HEK293T (cell line): ENCODE results near the gene NPIPB6.

Experiments
- ARNT ChIP-seq: fragments of 450-650 bp; IDR thresholded peaks from 2 replicates; pipeline ENCODE4 v1.6.1; 2017; ENCODE audit warnings: mild to moderate bottlenecking
- FOXK2 ChIP-seq: fragments of 450-650 bp; IDR thresholded peaks from 2 replicates; pipeline ENCODE4 v1.6.1; 2016; ENCODE audit warnings: mild to moderate bottlenecking
- FOXM1 ChIP-seq: fragments of 450-650 bp; IDR thresholded peaks from 2 replicates; pipeline ENCODE4 v1.6.1; 2017; ENCODE audit warnings: mild to moderate bottlenecking, borderline replicate concordance
- HDGF ChIP-seq: fragments of 450-650 bp; IDR thresholded peaks from 2 replicates; pipeline ENCODE4 v1.6.1; 2017; ENCODE audit warnings: antibody characterized with exemption, borderline replicate concordance
- SP1 ChIP-seq: fragments of 450-650 bp; IDR thresholded peaks from 2 replicates; pipeline ENCODE4 v1.6.1; 2017
- SUZ12 ChIP-seq: fragments of 450-650 bp; IDR thresholded peaks from 2 replicates; pipeline ENCODE4 v1.6.1; 2016; ENCODE audit warnings: mild to moderate bottlenecking
- TF ChIP-seq, protein P1 (sequence below): fragments of 450-650 bp; IDR thresholded peaks from 2 replicates; pipeline ENCODE4 v1.6.1; 2016

- TF ChIP-seq, protein P1, sequence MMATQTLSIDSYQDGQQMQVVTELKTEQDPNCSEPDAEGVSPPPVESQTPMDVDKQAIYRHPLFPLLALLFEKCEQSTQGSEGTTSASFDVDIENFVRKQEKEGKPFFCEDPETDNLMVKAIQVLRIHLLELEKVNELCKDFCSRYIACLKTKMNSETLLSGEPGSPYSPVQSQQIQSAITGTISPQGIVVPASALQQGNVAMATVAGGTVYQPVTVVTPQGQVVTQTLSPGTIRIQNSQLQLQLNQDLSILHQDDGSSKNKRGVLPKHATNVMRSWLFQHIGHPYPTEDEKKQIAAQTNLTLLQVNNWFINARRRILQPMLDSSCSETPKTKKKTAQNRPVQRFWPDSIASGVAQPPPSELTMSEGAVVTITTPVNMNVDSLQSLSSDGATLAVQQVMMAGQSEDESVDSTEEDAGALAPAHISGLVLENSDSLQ = no peak
- TF ChIP-seq FOXK2 = no peak
- no peak for TF ChIP-seq FOXM1
- no peak for TF ChIP-seq SUZ12
- TF ChIP-seq ARNT = no peak
- no peak for TF ChIP-seq SP1
- TF ChIP-seq HDGF = no peak
Measured at GRCh38 chr16:28293601-28293960, 69.7 kb downstream of the NPIPB6 start.
